HEK293 (cell line): ENCODE data around the gene FAM98C.
A peak's percentile ranks its signal among the peaks of the same experiment; 100 is the strongest.

Source experiments
- CTCF ChIA-PET: fragments of 350-600 bp; formaldehyde crosslinking; extraction: SDS; loops from one replicate; lab custom pipeline; 2021; ENCODE audit warnings: antibody characterized with exemption; lab: Yijun Ruan, JAX
- POLR2A ChIA-PET: fragments of 300-600 bp; formaldehyde crosslinking; extraction: SDS; loops from one replicate; lab custom pipeline; 2020; ENCODE audit warnings: antibody characterized with exemption, inconsistent platforms; lab: Yijun Ruan, JAX
- H3K27ac ChIP-seq: fragments of 200-500 bp; sonication (Bioruptor generic); 2 replicates; pipeline ENCODE4 v1.5.1; 2014; ENCODE audit warnings: low read depth, low read length, control low read depth, inconsistent platforms; ENCODE audit errors: extremely low read depth
- H3K36me3 ChIP-seq, 2 experiments: fragments of 200-500 bp in 1 of 2; sonication (Bioruptor generic) in 1 of 2; 1 replicate in 1 of 2; 2 replicates in 1 of 2; pipeline ENCODE4 v1.5.1; 2014 to 2017; ENCODE audit warnings: inconsistent platforms in 2 of 2, low read length in 2 of 2; ENCODE audit not compliant: control insufficient read depth in 2 of 2, insufficient read depth in 1 of 2
- H3K4me1 ChIP-seq: fragments of 200-500 bp; sonication (Bioruptor generic); 2 replicates; pipeline ENCODE4 v1.5.1; 2014; ENCODE audit warnings: mild to moderate bottlenecking, low read length, inconsistent platforms; ENCODE audit not compliant: control insufficient read depth, insufficient read depth
- H3K4me3 ChIP-seq: 2 replicates; pipeline ENCODE4 v1.5.1; 2011; ENCODE audit warnings: low read depth, mild to moderate bottlenecking, control low read depth, low read length, moderate library complexity
- H3K9me3 ChIP-seq: fragments of 200-500 bp; sonication (Bioruptor generic); 2 replicates; pipeline ENCODE4 v1.5.1; 2014; ENCODE audit warnings: low read depth, low read length, inconsistent platforms; ENCODE audit not compliant: control insufficient read depth, insufficient read depth
- GLIS2 ChIP-seq: fragments of 450-650 bp; formaldehyde crosslinking; IDR thresholded peaks from 2 replicates; pipeline ENCODE4 v1.5.1; 2016; ENCODE audit warnings: missing biosample characterization, missing genetic modification characterization
- HOXA7 ChIP-seq: sonication (generic); formaldehyde crosslinking; IDR thresholded peaks from 2 replicates; pipeline ENCODE4 v1.8.1; 2022; ENCODE audit warnings: missing genetic modification reagents, borderline replicate concordance
- IKZF3 ChIP-seq: fragments of 450-650 bp; IDR thresholded peaks from 2 replicates; pipeline ENCODE4 v1.5.0; 2018; ENCODE audit warnings: missing biosample characterization, mild to moderate bottlenecking, missing genetic modification characterization, moderate library complexity
- SALL2 ChIP-seq: fragments of 450-650 bp; formaldehyde crosslinking; IDR thresholded peaks from 2 replicates; pipeline ENCODE4 v1.5.0; 2017; ENCODE audit warnings: missing biosample characterization, mild to moderate bottlenecking, missing genetic modification characterization, borderline replicate concordance
- ZNF10 ChIP-seq: fragments of 450-650 bp; formaldehyde crosslinking; IDR thresholded peaks from 2 replicates; pipeline ENCODE4 v1.5.1; 2017; ENCODE audit warnings: missing biosample characterization, missing genetic modification characterization
- ZNF121 ChIP-seq: fragments of 450-650 bp; formaldehyde crosslinking; IDR thresholded peaks from 2 replicates; pipeline ENCODE4 v1.5.1; 2016; ENCODE audit warnings: missing biosample characterization, missing genetic modification characterization
- ZNF132 ChIP-seq: fragments of 450-650 bp; formaldehyde crosslinking; IDR thresholded peaks from 2 replicates; pipeline ENCODE4 v1.5.1; 2017; ENCODE audit warnings: missing biosample characterization, missing genetic modification characterization, borderline replicate concordance
- ZNF169 ChIP-seq: fragments of 450-650 bp; formaldehyde crosslinking; IDR thresholded peaks from 2 replicates; pipeline ENCODE4 v1.5.1; 2016; ENCODE audit warnings: missing biosample characterization, missing genetic modification characterization
- ZNF2 ChIP-seq: fragments of 450-650 bp; formaldehyde crosslinking; IDR thresholded peaks from 2 replicates; pipeline ENCODE4 v1.5.1; 2016; ENCODE audit warnings: missing biosample characterization, missing genetic modification characterization
- ZNF324 ChIP-seq: fragments of 450-650 bp; formaldehyde crosslinking; IDR thresholded peaks from 2 replicates; pipeline ENCODE4 v1.5.1; 2016; ENCODE audit warnings: missing biosample characterization, missing genetic modification characterization
- ZNF394 ChIP-seq: fragments of 450-650 bp; formaldehyde crosslinking; IDR thresholded peaks from 2 replicates; pipeline ENCODE4 v1.5.1; 2016; ENCODE audit warnings: missing biosample characterization, missing genetic modification characterization, mild to moderate bottlenecking, moderate library complexity, borderline replicate concordance
- ZNF510 ChIP-seq: fragments of 450-650 bp; formaldehyde crosslinking; IDR thresholded peaks from 2 replicates; pipeline ENCODE4 v1.5.1; 2018; ENCODE audit warnings: mild to moderate bottlenecking, missing genetic modification characterization, missing biosample characterization; ENCODE audit not compliant: insufficient replicate concordance
- ZNF521 ChIP-seq: fragments of 450-650 bp; formaldehyde crosslinking; IDR thresholded peaks from 2 replicates; pipeline ENCODE4 v1.5.1; 2017; ENCODE audit warnings: missing biosample characterization, mild to moderate bottlenecking, missing genetic modification characterization
- ZNF530 ChIP-seq: fragments of 450-650 bp; formaldehyde crosslinking; IDR thresholded peaks from 2 replicates; pipeline ENCODE4 v1.5.1; 2016; ENCODE audit warnings: low read depth, missing biosample characterization, missing genetic modification characterization
- ZNF623 ChIP-seq: fragments of 450-650 bp; formaldehyde crosslinking; IDR thresholded peaks from 2 replicates; pipeline ENCODE4 v1.5.1; 2016; ENCODE audit warnings: missing biosample characterization, missing genetic modification characterization
- ZXDB ChIP-seq: fragments of 450-650 bp; formaldehyde crosslinking; IDR thresholded peaks from 2 replicates; pipeline ENCODE4 v1.5.1; 2016; ENCODE audit warnings: missing biosample characterization, missing genetic modification characterization
- TF ChIP-seq, protein P1 (sequence below): fragments of 450-650 bp; formaldehyde crosslinking; IDR thresholded peaks from 2 replicates; pipeline ENCODE4 v1.5.1; 2016; ENCODE audit warnings: missing biosample characterization, missing genetic modification characterization
- TF ChIP-seq, protein P2 (sequence below): fragments of 450-650 bp; formaldehyde crosslinking; IDR thresholded peaks from 2 replicates; pipeline ENCODE4 v1.5.1; 2016; ENCODE audit warnings: missing biosample characterization, missing genetic modification characterization
- TF ChIP-seq, protein P3 (sequence below): fragments of 450-650 bp; IDR thresholded peaks from 2 replicates; pipeline ENCODE4 v1.5.1; 2018; ENCODE audit warnings: missing biosample characterization, missing genetic modification characterization
- TF ChIP-seq, protein P4 (sequence below): fragments of 450-650 bp; formaldehyde crosslinking; IDR thresholded peaks from 2 replicates; pipeline ENCODE4 v1.5.1; 2016; ENCODE audit warnings: missing biosample characterization, missing genetic modification characterization, borderline replicate concordance
- TF ChIP-seq, protein P5 (sequence below): fragments of 450-650 bp; formaldehyde crosslinking; IDR thresholded peaks from 2 replicates; pipeline ENCODE4 v1.5.1; 2016; ENCODE audit warnings: missing biosample characterization, missing genetic modification characterization
- TF ChIP-seq, protein P6 (sequence below): fragments of 450-650 bp; formaldehyde crosslinking; IDR thresholded peaks from 2 replicates; pipeline ENCODE4 v1.5.1; 2017; ENCODE audit warnings: missing biosample characterization, missing genetic modification characterization

The FAM98C gene

DNA sequence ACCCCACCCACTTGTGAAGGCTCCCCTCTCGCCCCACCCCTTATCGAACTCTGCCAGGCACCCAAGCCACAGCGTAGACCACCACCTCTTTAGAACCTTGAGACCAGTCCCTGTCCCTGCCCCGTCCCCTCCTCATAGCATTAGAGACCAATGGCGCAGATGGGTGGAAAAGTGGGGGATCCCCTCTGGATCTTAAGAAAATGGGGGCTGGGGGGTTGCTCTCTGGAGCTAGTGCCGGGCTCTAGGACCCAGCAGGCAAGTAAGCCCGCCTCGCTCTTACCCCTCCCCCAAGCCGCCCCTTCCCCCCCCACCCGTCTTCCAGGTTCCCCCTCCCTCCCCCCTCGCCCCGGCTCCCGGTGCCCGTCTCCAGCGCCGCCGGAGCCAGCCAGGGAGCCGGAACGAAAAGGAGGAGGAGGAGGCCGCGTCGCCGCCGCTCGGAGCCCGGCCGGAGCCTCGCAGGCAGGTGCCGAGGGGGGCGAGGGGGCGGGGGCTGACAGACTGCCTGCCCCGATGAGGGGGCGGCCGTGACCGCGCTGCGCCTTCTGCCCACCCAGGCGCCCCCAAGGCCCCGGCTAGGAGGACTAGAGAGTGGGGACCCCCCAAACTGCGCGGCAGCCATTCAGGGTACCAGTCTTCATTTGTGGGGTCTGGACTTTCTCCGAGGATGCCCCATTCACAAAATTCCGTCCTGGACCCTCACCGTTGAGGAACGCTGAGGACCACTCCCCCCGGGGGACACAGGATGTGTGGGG, 14.4 kb upstream of the FAM98C start, which contains the start of gene SPRED3:
SPRED3 (plus strand) TSS at position 349 of the 752 bp plus-strand sequence. CDS start 1,606 bp downstream, outside the sequence.
- Histone ChIP-seq H3K4me3 (peak within 1 kb of the TSS; percentile 56), H3K9me3 (no peaks in the 10 kb centered on the region), H3K27ac (peak within 1 kb of the TSS; percentile 63), H3K4me1 (peaks cover 19% of the 10 kb centered on the region), H3K36me3 (peaks cover 13 to 32% of the 10 kb centered on the region in 2 experiments)
- ChIA-PET POLR2A (interaction anchor here (0.5 to 4.7 kb wide), 40 partner anchors 7 to 1707 kb away, joined by 3 to 223 read pairs (median 5); partner anchors contain the start of genes ACTN4, C19orf33, CATSPERG and EIF3K), CTCF (interaction anchor here (0.7 to 9.2 kb wide), 11 partner anchors 14 to 542 kb away, joined by 3 to 76 read pairs (median 5); partner anchors contain the start of genes FAM98C, MRPS12, PSMD8 and SARS2)
- TF ChIP-seq ZNF169 (tag by site-specific recombination) (no peak), ZNF2 (tag by site-specific recombination) (peak; percentile 55), GLIS2 (tag by site-specific recombination) (peak; percentile 74), ZXDB (tag by site-specific recombination) (peak; percentile 61), ZNF623 (no peak), HOXA7 (CRISPR knock-in tag) (no peak), ZNF132 (tag by site-specific recombination) (no peak), ZNF10 (no peak), ZNF521 (tag by site-specific recombination) (no peak), IKZF3 (tag by site-specific recombination) (peak; percentile 84; the same call in 1 of the 2 replicates), ZNF510 (tag by site-specific recombination) (no peak), ZNF394 (tag by site-specific recombination) (peak; percentile 12; the same call in 1 of the 2 replicates), ZNF121 (peak; percentile 52; the same call in 1 of the 2 replicates), SALL2 (tag by site-specific recombination) (no peak), ZNF530 (tag by site-specific recombination) (no peak), ZNF324 (tag by site-specific recombination) (peak; percentile 78; the same call in 1 of the 2 replicates)
- TF ChIP-seq, protein P1, sequence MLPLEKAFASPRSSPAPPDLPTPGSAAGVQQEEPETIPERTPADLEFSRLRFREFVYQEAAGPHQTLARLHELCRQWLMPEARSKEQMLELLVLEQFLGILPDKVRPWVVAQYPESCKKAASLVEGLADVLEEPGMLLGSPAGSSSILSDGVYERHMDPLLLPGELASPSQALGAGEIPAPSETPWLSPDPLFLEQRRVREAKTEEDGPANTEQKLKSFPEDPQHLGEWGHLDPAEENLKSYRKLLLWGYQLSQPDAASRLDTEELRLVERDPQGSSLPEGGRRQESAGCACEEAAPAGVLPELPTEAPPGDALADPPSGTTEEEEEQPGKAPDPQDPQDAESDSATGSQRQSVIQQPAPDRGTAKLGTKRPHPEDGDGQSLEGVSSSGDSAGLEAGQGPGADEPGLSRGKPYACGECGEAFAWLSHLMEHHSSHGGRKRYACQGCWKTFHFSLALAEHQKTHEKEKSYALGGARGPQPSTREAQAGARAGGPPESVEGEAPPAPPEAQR, result peak; percentile 83; the same call in 1 of the 2 replicates
- TF ChIP-seq, protein P2, sequence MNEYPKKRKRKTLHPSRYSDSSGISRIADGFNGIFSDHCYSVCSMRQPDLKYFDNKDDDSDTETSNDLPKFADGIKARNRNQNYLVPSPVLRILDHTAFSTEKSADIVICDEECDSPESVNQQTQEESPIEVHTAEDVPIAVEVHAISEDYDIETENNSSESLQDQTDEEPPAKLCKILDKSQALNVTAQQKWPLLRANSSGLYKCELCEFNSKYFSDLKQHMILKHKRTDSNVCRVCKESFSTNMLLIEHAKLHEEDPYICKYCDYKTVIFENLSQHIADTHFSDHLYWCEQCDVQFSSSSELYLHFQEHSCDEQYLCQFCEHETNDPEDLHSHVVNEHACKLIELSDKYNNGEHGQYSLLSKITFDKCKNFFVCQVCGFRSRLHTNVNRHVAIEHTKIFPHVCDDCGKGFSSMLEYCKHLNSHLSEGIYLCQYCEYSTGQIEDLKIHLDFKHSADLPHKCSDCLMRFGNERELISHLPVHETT (tag by site-specific recombination), result 0 out of 2 replicates have a peak, but pooled peaks have one; percentile 53
- TF ChIP-seq, protein P3, sequence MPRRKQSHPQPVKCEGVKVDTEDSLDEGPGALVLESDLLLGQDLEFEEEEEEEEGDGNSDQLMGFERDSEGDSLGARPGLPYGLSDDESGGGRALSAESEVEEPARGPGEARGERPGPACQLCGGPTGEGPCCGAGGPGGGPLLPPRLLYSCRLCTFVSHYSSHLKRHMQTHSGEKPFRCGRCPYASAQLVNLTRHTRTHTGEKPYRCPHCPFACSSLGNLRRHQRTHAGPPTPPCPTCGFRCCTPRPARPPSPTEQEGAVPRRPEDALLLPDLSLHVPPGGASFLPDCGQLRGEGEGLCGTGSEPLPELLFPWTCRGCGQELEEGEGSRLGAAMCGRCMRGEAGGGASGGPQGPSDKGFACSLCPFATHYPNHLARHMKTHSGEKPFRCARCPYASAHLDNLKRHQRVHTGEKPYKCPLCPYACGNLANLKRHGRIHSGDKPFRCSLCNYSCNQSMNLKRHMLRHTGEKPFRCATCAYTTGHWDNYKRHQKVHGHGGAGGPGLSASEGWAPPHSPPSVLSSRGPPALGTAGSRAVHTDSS (tag by site-specific recombination), result peak; percentile 52; the same call in 1 of the 2 replicates
- TF ChIP-seq, protein P4, sequence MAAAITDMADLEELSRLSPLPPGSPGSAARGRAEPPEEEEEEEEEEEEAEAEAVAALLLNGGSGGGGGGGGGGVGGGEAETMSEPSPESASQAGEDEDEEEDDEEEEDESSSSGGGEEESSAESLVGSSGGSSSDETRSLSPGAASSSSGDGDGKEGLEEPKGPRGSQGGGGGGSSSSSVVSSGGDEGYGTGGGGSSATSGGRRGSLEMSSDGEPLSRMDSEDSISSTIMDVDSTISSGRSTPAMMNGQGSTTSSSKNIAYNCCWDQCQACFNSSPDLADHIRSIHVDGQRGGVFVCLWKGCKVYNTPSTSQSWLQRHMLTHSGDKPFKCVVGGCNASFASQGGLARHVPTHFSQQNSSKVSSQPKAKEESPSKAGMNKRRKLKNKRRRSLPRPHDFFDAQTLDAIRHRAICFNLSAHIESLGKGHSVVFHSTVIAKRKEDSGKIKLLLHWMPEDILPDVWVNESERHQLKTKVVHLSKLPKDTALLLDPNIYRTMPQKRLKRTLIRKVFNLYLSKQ (tag by site-specific recombination), result no peak
- TF ChIP-seq, protein P5, sequence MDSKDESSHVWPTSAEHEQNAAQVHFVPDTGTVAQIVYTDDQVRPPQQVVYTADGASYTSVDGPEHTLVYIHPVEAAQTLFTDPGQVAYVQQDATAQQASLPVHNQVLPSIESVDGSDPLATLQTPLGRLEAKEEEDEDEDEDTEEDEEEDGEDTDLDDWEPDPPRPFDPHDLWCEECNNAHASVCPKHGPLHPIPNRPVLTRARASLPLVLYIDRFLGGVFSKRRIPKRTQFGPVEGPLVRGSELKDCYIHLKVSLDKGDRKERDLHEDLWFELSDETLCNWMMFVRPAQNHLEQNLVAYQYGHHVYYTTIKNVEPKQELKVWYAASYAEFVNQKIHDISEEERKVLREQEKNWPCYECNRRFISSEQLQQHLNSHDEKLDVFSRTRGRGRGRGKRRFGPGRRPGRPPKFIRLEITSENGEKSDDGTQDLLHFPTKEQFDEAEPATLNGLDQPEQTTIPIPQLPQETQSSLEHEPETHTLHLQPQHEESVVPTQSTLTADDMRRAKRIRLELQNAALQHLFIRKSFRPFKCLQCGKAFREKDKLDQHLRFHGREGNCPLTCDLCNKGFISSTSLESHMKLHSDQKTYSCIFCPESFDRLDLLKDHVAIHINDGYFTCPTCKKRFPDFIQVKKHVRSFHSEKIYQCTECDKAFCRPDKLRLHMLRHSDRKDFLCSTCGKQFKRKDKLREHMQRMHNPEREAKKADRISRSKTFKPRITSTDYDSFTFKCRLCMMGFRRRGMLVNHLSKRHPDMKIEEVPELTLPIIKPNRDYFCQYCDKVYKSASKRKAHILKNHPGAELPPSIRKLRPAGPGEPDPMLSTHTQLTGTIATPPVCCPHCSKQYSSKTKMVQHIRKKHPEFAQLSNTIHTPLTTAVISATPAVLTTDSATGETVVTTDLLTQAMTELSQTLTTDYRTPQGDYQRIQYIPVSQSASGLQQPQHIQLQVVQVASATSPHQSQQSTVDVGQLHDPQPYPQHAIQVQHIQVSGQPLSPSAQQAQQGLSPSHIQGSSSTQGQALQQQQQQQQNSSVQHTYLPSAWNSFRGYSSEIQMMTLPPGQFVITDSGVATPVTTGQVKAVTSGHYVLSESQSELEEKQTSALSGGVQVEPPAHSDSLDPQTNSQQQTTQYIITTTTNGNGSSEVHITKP, result peak; percentile 87
- TF ChIP-seq, protein P6, sequence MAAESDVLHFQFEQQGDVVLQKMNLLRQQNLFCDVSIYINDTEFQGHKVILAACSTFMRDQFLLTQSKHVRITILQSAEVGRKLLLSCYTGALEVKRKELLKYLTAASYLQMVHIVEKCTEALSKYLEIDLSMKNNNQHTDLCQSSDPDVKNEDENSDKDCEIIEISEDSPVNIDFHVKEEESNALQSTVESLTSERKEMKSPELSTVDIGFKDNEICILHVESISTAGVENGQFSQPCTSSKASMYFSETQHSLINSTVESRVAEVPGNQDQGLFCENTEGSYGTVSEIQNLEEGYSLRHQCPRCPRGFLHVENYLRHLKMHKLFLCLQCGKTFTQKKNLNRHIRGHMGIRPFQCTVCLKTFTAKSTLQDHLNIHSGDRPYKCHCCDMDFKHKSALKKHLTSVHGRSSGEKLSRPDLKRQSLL, result peak; percentile 97
